ENCODE measurements around the gene PDE7B.

- no peak for TF ChIP-seq EZH2 (IDR thresholded peaks at IDR 0.05; ENCODE audit: insufficient read depth, poor library complexity, severe bottlenecking)
- TF ChIP-seq EZH2phosphoT487 (IDR thresholded peaks at IDR 0.05; ENCODE audit: insufficient read depth, low read depth) = no peak
Measured at GRCh38 chr6:136024711-136025110, 173.2 kb downstream of the PDE7B start.
